GM18907 (cell line): ENCODE measurements around the gene ZNF813.
"Not testable (repeated sequence)": the region's sequence is repeated elsewhere in the genome, so short reads cannot be mapped to it uniquely, and the experiment has no call there.

Experiments used
- ATAC-seq: cut with Tn5 transposase; IDR thresholded peaks from one replicate; pipeline ENCODE4 v1.9.1; 2021; ENCODE audit warnings: mild to moderate bottlenecking, moderate library complexity; ENCODE audit not compliant: unreplicated experiment

Gene ZNF813

GRCh38 chr19:53467485-53468262, at the start of gene ZNF813:
ZNF813 (plus strand) TSS chr19:53467733; CDS start chr19:53483823, 16,090 bp downstream.
- ATAC-seq = peak; percentile 88

GRCh38 chr19:53420520-53421315, 46.8 kb upstream of the ZNF813 start:
- not testable (repeated sequence) for ATAC-seq

GRCh38 chr19:53422551-53422950, 45.0 kb upstream of the ZNF813 start:
- ATAC-seq = no peak

- not testable (repeated sequence) for ATAC-seq
Observed at GRCh38 chr19:53423074-53423473, 44.5 kb upstream of the ZNF813 start.

GRCh38 chr19:53423680-53424079, 43.9 kb upstream of the ZNF813 start:
- ATAC-seq = not testable (repeated sequence)

GRCh38 chr19:53424968-53425597, 42.5 kb upstream of the ZNF813 start:
- no peak for ATAC-seq

- ATAC-seq = peak; percentile 93
Observed at GRCh38 chr19:53431399-53432087, 36.0 kb upstream of the ZNF813 start, which contains the start of gene ZNF761. ZNF761 (plus strand) TSS chr19:53431984; CDS start chr19:53447269, 15,285 bp downstream.

GRCh38 chr19:53432088-53432661, 35.4 kb upstream of the ZNF813 start:
- ATAC-seq = peak; percentile 38

GRCh38 chr19:53443809-53444208, 23.7 kb upstream of the ZNF813 start:
- ATAC-seq = not testable (repeated sequence)

GRCh38 chr19:53447196-53447595, 20.3 kb upstream of the ZNF813 start:
- ATAC-seq = not testable (repeated sequence)

GRCh38 chr19:53455828-53456227, 11.7 kb upstream of the ZNF813 start:
- ATAC-seq = no peak

- not testable (repeated sequence) for ATAC-seq
Observed at GRCh38 chr19:53460131-53460721, 7.3 kb upstream of the ZNF813 start.

- no peak for ATAC-seq
Observed at GRCh38 chr19:53461866-53462265, 5.7 kb upstream of the ZNF813 start.

GRCh38 chr19:53462861-53463260, 4.7 kb upstream of the ZNF813 start:
- no peak for ATAC-seq

GRCh38 chr19:53463263-53463662, 4.3 kb upstream of the ZNF813 start:
- ATAC-seq = no peak

GRCh38 chr19:53466726-53467484, 628 bp upstream of the ZNF813 start:
- peak; percentile 28 for ATAC-seq

GRCh38 chr19:53468628-53469027, 1.1 kb downstream of the ZNF813 start:
- ATAC-seq = not testable (repeated sequence)

GRCh38 chr19:53471916-53472315, 4.4 kb downstream of the ZNF813 start:
- no peak for ATAC-seq

- ATAC-seq = not testable (repeated sequence)
Observed at GRCh38 chr19:53474832-53475231, 7.3 kb downstream of the ZNF813 start.
